ENCODE measurements around the gene TRIM2. TPM values are rescaled to one million over a fixed set of nuclear protein-coding genes. Genes with fewer than 3 reads are reported as not detected.
"Not testable (repeated sequence)": the region's sequence is repeated elsewhere in the genome, so short reads cannot be mapped to it uniquely, and the experiment has no call there.

The TRIM2 gene
- total RNA-seq, 6 donors from 2014 or later = 17.6 to 45.1 (median 30.2) TPM

DNA sequence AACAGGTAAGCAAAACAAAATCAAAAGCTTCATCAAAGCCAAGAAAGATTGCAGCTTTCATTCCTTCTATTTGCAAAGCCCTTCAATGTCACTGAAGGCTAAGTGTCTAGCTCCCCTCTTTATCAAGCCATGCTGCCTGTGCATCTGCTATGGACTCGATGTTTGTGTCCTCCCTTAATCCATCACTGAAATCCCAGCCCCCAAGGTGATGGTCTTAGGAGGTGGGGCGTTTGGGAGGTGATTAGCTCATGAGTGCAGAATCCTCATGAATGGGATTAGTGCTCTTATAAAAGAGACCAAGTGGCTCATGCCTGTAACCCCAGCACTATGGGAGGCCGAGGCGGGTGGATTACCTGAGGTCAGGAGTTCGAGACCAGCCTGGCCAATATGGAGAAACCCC is 6.9 kb upstream of the TRIM2 start:
- TF ChIP-seq POLR2A (IDR thresholded peaks at IDR 0.05) (no peak), EP300 (IDR thresholded peaks at IDR 0.05) (no peak), CTCF (IDR thresholded peaks at IDR 0.05) (no peak), POLR2AphosphoS5 (IDR thresholded peaks at IDR 0.05) (no peak)
- ATAC-seq (ENCODE audit: low FRiP score in 2 of 2) = no peak
- H3K27ac ChIP-seq = no peak overlapping the region
- no peaks in the 10 kb centered on the region for H3K36me3 ChIP-seq
- no peaks in the 10 kb centered on the region for H3K4me1 ChIP-seq
- WGBS, 2 donors = 83 to 94% methylated on average over 5 of the region's 5 CpGs
- H3K9me3 ChIP-seq = no peaks in the 10 kb centered on the region
- DNase-seq = no peak
- no peak overlapping the region for H3K4me3 ChIP-seq
- H3K27me3 ChIP-seq = no peaks in the 10 kb centered on the region

DNA sequence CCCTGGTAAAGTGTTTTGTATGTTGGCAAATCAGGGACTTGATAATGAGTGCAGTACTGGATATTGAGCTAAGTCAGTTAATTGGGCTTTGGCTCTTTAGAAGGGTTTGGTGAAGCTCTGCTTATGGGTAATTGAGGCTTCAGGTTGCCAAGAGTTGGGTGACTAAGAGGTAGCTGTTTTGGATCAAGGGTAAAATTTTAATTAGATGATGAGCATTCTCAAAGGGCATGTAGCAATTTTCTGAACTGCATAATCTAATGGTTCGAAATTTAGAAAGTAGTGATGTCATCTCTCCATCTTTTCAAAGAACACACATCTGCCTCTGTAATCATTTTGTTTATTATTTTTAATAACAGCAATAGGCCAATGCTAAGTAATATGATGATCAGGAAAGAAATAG is 5.5 kb upstream of the TRIM2 start:
- Histone ChIP-seq H3K4me3 (no peak overlapping the region), H3K36me3 (no peaks in the 10 kb centered on the region), H3K27ac (no peak overlapping the region), H3K27me3 (no peaks in the 10 kb centered on the region), H3K9me3 (no peaks in the 10 kb centered on the region), H3K4me1 (no peaks in the 10 kb centered on the region)
- no peak for DNase-seq
- TF ChIP-seq CTCF (IDR thresholded peaks at IDR 0.05) (no peak), POLR2AphosphoS5 (IDR thresholded peaks at IDR 0.05) (no peak), EP300 (IDR thresholded peaks at IDR 0.05) (no peak), POLR2A (IDR thresholded peaks at IDR 0.05) (no peak)
- no peak for ATAC-seq (ENCODE audit: low FRiP score in 2 of 2)
- WGBS, 2 donors = 93 to 96% methylated on average over 1 of the region's 1 CpG

DNA sequence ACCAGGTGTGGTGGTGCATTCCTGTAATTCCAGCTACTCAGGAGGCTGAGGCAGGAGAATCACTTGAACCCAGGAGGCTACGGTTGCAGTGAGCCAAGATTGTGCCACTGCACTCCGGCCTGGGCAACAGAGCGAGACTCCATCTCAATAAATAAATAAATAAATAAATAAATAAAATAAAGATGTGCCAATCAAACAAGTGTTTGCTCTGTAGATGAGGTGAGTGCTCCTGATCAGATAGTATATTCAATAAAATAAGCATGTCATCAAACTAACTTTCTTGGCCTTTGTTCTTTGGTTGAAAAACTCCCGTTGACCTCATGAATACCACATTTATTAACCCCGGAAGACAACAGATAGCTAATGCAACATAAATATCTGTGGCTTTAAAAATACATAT is 497 bp upstream of the TRIM2 start:
- 62 to 65% methylated on average over 5 of the region's 5 CpGs for WGBS, 2 donors
- not testable (repeated sequence) for DNase-seq

DNA sequence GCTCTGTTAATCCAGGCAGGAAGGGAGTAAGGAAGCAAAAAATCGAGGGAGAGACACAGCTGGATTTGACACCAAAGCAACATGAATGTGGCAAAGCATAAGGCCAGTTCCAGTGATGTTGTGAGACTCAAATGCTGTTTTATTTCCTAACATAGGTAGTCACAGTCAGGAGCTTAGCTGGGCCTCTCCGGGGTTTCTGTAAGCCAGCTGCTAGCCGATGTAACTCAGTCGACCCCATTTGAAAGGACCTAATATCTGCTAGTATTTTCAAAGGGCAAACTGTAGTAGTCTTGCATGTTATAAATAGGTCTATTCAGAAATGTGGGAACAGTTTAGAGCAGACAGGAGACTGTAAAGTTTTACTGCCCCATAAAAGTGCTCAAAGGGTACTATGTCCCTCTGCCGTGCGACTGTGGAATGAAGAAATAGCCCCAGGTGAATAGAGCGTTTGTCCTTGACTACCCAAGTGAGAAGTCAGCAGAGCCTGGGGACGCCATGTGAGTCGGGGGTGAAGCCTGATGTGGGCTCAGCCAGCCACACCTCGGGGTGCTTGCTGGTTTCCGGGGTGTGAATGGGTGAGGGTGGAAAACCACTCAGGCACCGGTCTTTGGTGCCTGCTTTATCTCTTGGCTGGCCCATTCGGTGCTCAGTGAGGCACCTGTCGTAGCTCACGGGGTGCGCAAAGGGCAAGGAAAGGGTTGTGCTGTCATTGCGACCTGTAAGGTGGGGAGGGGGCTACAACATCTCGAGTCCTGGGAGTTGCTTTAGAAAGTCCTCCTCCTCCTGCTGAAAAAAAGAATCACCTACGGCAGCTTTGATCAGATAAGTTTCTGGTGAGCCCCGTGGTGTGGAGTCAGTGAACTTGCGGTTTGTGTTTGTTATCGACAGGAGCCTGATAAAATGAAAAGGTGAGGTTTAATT is 745 bp downstream of the TRIM2 start:
- peak; percentile 30 to 39 for DNase-seq
- H3K9me3 ChIP-seq = no peaks in the 10 kb centered on the region
- peak overlapping the region in 3 of 4 donors; percentile 29 to 48 (median 44) for H3K4me3 ChIP-seq
- H3K4me1 ChIP-seq = peaks cover 0 to 5% (median 5%) of the 10 kb centered on the region in 4 donors
- peak overlapping the region in 3 of 4 donors; percentile 10 to 68 (median 47) for H3K27ac ChIP-seq
- WGBS, 2 donors = 57 to 60% methylated on average over 22 of the region's 22 CpGs
- H3K36me3 ChIP-seq = no peaks in the 10 kb centered on the region
- TF ChIP-seq CTCF (IDR thresholded peaks at IDR 0.05) (no peak), POLR2A (IDR thresholded peaks at IDR 0.05) (no peak), EP300 (IDR thresholded peaks at IDR 0.05) (no peak), POLR2AphosphoS5 (IDR thresholded peaks at IDR 0.05) (no peak)
- peak; percentile 22 to 63 for ATAC-seq (ENCODE audit: low FRiP score in 2 of 2)
- no peaks in the 10 kb centered on the region for H3K27me3 ChIP-seq

More for the DNA sequence above, 497 bp upstream of the TRIM2 start:
- not testable (repeated sequence) for H3K36me3 ChIP-seq; H3K27me3 ChIP-seq; H3K4me1 ChIP-seq; ATAC-seq (ENCODE audit: low FRiP score in 2 of 2); H3K27ac ChIP-seq; H3K9me3 ChIP-seq
- H3K4me3 ChIP-seq = peak overlapping the region in 2 of 4 donors; percentile 44 to 48

GRCh38 chr4:153205757-153206156 is 1.5 kb downstream of the TRIM2 start:
- ATAC-seq (ENCODE audit: low FRiP score in 2 of 2) = peak; percentile 14 to 67
- H3K27me3 ChIP-seq = no peaks in the 10 kb centered on the region
- TF ChIP-seq POLR2AphosphoS5 (IDR thresholded peaks at IDR 0.05) = peak in 1 of 2 donors; percentile 48
- TF ChIP-seq POLR2A (IDR thresholded peaks at IDR 0.05) = no peak
- TF ChIP-seq EP300 (IDR thresholded peaks at IDR 0.05) = peak in 1 of 4 donors; percentile 62
- 70 to 76% methylated on average over 5 of the region's 5 CpGs for WGBS, 2 donors
- H3K27ac ChIP-seq = peak overlapping the region in 1 of 4 donors; percentile 68
- no peaks in the 10 kb centered on the region for H3K36me3 ChIP-seq
- peaks cover 0 to 12% (median 5%) of the 10 kb centered on the region in 4 donors for H3K4me1 ChIP-seq
- peak overlapping the region in 3 of 4 donors; percentile 29 to 48 (median 44) for H3K4me3 ChIP-seq
- no peaks in the 10 kb centered on the region for H3K9me3 ChIP-seq
- DNase-seq = peak in 1 of 2 donors; percentile 74

Measured in upper lobe of left lung (tissue), 6 donors.